HG03521 (cell line): Measurements from ENCODE around the gene SHPK.

ENCODE experiments used
- ATAC-seq: cut with Tn5 transposase; IDR thresholded peaks from one replicate; pipeline ENCODE4 v1.9.1; 2021; ENCODE audit warnings: mild to moderate bottlenecking, moderate library complexity; ENCODE audit not compliant: unreplicated experiment

The SHPK gene, protein sequence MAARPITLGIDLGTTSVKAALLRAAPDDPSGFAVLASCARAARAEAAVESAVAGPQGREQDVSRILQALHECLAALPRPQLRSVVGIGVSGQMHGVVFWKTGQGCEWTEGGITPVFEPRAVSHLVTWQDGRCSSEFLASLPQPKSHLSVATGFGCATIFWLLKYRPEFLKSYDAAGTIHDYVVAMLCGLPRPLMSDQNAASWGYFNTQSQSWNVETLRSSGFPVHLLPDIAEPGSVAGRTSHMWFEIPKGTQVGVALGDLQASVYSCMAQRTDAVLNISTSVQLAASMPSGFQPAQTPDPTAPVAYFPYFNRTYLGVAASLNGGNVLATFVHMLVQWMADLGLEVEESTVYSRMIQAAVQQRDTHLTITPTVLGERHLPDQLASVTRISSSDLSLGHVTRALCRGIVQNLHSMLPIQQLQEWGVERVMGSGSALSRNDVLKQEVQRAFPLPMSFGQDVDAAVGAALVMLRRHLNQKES

DNA sequence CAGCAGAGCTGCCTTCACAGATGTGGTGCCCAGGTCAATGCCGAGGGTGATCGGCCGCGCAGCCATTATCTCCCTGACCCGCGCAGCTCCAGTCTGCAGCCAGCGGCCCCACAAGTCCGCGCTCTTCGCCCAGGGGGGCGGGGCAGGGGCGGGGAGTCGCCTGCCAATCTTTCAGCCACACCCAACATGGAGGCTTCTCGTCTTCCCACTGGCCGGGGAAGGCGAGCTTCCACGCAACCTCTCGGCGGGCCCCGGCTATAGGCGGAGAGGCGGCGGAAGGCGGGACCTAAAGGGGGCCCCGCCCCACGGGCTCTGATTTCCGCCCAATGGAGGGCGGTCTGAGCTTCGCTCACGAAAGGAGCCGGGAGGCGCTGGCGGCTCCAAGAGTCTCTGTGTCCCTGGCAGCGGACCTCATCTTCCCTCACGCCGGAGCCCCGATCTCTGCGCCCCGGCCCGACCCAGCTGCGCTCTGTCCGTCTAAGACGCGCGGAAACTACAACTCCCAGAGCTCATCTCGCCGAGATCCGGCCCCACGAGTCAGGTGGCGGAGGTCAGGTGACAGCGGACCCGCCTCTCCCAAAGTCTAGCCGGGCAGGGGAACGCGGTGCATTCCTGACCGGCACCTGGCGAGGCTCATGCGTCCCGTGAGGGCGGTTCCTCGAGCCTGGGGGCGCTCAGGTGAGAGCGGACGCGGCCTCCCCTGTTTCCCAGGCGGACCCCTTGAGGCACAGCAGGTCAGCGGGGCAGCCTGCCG, at the start of gene SHPK, which contains the start of gene CTNS:
TSS of gene SHPK (minus strand) at position 97 of the 754 bp plus-strand sequence. CDS start at position 66, 31 bp downstream.
TSS of gene CTNS (plus strand) at position 607 of the 754 bp plus-strand sequence. CDS start 3,447 bp downstream, outside the sequence.
- peak; percentile 95 for ATAC-seq

DNA sequence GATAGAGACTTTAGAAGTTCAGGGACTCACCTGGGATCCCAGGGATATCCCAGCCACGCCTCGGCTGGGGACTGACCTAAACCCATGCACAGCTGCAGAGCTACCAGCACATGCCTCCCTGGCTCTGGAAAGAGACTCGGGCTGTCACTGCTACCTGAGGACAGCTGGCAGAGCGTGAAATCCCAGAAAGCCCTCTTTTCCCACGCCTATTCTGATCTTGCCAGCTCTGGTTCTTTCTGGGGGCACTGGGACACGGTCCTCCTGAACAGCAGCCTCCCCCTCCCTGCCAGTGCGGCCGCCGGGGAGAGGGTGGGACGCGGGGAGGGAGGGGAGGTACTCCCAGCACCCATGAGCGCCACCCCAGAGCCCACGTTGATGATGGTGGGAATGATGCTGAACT, 49.1 kb upstream of the SHPK start:
- no peak for ATAC-seq

DNA sequence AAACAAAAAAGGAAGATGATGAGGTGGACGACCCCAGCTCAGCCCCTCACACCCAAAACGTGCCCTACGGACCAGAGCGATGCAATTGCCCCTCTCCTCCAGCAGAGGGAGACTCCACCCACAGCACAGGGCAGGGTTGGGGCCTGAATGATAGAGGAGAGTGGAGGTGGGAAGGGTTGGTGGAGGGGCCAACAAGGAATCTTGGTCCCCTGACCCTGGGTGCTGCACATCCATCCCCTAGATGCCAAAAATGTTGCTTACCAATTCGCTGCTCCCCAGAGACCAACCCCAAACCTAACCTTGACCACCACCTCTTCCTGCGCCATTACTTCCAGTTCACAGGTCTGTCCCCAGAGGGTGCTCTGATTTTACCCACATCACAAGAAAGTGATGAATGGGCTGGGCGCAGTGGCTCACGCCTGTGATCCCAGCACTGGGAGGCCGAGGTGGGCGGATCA, 47.0 kb upstream of the SHPK start:
- ATAC-seq, result peak; percentile 50

DNA sequence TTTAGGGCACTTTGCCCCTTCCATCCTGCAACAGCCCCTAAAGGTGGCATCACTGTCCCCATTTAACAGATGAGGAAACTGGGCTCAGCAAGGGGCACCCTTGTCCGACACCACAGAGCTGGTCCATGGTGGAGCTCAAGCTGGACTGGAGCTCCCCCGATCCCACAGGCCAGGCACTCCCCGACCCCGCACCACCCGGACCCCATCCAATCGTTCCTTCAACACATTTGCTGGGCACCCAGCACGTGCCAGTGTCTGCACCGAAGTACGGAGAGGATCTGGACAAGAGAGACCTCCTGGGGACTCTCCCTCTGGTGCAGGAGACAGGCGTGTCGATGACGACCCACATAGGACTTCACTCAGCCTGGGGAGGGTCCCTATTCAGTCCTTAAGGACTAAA, 46.0 kb upstream of the SHPK start:
- ATAC-seq, result no peak

DNA sequence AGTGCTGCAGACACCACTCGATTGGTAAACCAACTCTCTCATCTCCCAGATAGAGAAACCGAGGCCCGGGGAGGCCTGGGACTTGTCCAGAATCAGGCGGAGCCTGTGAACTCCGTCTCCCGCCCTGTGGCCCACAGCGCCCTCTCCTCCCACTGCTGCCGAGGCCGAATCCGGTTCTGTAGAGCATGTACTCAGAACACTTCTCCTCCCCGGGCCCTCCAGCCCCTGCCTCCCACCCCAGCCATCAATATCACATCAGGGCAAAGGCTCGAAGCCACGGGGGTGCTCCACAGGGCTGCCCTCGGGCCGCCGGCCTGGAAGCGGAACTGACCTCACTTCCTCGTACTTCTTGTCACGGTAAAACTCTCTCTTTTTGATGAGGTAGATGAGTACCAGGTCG, 45.5 kb upstream of the SHPK start:
- ATAC-seq, result no peak

DNA sequence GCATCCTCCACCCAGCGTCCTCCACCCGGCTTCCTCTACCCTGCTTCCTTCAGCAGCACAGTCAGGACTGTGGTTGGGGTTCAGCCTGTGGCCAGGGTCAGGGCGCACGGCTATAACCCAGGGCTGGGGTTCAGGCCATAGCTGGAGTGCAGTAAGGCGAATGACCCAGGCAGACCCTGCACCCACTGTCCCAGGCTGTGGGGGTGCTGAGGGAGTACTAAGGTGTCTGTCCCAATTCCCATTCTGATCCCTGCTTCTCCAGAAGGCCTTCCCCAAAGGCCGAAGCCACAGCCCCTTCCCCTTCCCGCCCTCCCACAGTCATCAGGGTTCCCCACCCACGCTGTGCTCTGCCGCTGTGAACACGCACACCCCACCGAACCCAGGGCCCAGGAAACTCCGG, 45.0 kb upstream of the SHPK start:
- ATAC-seq, result no peak

DNA sequence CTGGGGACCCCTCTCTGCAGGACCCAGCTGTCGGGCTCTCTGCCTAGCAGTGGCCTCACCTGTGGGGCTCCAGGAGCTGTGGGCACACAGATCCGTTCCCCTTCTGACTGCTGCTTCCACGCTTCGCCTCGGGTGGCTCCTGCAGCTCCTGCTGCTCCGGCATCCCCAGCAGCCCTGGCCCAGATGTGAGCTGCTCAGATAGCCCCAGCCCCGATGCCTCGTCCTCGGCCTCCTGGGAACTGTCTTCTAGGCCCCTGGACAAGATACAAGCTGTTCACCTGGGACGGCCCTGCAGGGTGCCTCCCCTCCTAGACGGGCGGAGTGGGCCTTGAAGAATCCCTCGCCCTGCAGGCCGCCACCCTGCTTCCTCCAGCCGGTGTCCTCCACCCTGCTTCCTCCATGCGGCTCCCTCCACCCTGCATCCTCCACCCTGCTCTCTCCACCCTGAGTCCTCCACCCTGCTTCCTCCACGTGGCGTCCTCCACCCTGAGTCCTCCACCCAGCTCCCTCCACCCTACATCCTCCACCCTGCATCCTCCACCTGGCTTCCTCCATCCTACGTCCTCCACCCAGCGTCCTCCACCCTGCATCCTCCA, 43.6 kb upstream of the SHPK start:
- no peak for ATAC-seq

DNA sequence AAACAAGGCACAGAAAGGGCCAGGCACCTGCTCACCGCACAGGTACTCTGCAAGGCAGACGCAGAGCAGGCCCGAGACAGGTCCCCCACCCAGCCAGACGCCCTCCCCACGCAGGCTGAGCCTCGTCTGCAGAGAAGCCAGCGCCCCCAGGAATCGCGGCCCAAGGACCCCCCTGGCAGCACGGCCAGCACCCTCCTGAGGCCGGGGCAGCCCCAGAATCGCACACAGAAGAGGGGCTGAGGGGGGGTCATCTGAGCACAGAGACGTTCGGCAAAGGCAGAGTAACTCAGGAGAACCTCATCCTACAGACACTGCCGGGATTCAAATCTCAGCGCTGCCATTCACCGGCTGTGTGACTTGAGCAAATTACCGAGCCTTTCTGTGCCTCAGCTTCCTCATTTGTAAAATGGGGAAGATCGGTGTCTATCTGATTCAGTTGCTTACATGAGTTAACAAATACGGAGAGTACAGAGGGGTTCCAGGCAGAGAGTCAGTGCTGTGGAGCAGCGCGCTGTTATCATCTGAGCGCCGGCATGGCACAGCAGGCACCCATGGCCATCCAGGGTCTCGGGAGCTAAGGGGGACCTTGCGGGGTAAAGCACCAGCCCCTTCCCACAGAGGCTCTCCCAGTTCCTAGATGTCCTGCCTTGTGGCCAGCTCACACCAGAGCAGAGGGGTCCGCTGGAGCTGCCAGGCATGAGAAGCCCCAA, 42.9 kb upstream of the SHPK start:
- no peak for ATAC-seq

DNA sequence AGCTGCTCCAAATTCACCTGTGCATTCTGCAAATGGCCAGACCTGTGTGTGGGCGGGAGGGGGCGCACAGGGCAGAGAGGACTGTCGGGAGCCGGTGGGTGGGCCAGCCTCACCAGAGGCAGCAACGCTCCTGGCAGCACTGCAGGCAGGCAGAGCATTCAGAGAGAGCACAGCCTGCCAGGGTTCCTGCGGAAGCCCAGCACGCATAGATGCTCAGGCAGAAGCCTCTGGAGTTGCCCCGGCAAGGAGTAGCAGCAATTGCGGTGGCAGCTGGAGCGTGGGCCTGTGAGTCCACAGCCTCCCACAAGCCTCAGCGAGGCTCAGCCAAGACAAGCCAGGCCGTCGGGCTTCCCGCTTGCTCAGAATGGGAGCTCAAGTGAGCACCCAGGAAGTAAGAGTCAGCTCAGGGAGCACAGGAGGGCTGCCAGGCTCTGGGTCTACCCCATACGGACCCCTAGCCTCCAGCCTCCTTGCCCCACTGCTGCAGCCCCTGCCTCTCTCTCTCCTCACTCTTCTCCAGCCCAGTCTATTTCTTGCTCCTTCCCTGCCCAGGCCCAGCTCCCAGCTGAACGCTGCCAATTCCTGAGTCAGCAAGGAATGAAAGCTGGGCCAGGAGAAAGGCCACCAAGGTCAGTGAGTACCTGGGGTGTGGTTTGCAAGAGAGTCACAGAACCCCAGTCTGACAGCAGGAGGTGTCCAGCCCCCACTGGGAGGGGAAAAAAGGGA, 42.2 kb upstream of the SHPK start:
- no peak for ATAC-seq

DNA sequence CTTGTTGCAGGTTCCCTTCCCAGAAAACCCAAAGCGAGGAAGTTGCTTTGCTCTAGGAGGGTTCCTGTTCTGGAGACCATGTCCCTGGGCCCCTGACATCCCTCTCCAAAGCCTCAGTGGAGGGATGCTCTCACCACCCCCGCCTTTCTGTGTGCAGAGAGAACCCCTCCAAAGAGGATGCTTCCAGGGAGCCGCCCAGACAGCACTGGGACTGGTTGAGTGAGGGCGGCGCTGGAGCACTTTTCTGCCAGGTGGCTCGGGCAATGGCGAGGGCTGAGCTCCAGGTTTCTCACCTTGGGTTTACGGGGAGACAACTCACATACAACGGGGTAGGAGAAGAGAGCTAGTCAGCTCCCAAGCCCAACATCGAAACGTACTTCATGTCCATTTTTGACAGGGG, 39.8 kb upstream of the SHPK start:
- ATAC-seq, result no peak

DNA sequence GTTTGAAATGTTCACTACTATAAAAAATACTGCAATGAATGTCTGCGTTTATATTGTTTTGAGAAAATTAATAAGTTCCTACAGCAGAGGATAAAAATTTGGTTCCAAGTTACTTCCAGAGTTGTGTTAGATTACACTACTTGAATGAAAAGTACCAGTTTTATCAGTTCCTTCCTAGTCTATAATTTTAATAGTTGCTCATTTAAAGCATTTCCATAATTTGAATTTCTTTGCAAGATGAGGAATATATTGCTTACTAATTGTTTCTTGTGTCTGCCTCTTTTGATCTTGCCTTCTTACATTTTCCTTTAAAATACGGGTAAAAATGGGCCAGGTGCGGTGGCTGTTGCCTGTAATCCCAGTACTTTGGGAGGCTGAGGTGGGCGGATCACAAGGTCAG, 36.5 kb upstream of the SHPK start:
- ATAC-seq, result no peak

DNA sequence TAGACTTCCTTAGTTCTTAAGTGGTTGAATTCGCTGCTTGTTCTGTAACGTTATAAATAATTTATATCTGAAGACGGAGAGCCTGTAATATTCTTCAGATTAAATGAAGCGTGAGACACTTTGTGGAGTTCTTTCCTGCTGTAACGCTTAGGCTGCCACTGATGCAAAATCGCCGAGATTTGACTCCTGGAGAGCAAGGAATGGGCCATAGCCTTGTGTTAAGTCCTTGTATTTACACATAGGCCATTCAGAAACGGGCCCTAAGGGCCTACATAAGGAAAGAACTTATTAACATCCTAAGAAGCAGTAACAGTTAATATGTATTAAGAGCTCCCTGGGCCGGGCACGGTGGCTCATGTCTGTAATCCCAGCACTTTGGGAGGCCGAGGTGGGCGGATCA, 33.5 kb upstream of the SHPK start:
- no peak for ATAC-seq

DNA sequence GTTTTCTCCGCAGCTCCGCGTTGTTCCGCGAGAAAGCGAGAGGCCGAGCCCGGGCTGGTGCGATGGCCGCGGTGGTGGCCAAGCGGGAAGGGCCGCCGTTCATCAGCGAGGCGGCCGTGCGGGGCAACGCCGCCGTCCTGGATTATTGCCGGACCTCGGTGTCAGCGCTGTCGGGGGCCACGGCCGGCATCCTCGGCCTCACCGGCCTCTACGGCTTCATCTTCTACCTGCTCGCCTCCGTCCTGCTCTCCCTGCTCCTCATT, 33.0 kb upstream of the SHPK start:
- no peak for ATAC-seq

DNA sequence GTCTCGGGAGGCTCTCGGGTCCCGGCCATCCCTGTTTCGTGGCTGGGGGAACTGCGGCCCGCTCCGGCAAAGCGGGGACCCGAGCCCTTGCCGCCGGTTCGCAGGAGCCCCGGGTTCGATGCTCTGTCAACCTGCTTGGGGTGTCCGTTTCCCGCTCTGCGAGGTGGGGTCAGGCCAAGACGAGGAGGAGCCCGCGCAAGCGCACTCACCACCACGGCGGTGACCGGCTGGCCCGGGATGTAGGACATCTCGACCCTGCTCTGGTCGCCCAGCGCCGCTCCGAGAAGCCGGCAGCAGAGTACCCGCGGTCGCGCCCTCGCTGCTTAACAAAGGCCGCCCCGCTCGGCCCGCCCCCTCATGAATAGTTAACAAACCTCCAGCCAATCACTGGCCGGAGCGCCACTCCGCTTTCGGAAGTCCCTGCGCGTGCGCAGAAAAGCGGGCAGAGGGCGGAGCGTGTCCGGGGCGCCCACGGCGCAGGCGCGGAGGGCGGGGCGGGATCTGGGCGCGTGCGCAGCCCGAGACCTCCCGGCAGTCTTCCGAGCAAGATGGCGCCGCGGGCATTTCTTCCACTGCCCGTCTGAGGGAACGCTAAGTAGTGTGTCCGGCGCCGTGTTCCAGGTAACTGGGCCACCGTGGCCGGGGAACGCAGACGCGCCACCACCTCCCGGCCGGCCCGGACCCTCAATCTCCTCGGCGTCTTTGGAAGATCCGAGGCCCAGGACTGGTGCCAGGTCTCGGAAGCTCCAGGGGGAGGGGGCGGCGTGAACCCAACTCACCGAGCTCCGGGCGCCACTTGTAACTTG, 32.4 kb upstream of the SHPK start, which contains the start of the genes EMC6 and TAX1BP3:
TSS of gene EMC6 (plus strand) at position 534 of the 806 bp plus-strand sequence. CDS start 335 bp downstream, outside the sequence.
TSS of gene TAX1BP3 (minus strand) at position 300 of the 806 bp plus-strand sequence. CDS start at position 248, 52 bp downstream.
- ATAC-seq, result peak; percentile 83

DNA sequence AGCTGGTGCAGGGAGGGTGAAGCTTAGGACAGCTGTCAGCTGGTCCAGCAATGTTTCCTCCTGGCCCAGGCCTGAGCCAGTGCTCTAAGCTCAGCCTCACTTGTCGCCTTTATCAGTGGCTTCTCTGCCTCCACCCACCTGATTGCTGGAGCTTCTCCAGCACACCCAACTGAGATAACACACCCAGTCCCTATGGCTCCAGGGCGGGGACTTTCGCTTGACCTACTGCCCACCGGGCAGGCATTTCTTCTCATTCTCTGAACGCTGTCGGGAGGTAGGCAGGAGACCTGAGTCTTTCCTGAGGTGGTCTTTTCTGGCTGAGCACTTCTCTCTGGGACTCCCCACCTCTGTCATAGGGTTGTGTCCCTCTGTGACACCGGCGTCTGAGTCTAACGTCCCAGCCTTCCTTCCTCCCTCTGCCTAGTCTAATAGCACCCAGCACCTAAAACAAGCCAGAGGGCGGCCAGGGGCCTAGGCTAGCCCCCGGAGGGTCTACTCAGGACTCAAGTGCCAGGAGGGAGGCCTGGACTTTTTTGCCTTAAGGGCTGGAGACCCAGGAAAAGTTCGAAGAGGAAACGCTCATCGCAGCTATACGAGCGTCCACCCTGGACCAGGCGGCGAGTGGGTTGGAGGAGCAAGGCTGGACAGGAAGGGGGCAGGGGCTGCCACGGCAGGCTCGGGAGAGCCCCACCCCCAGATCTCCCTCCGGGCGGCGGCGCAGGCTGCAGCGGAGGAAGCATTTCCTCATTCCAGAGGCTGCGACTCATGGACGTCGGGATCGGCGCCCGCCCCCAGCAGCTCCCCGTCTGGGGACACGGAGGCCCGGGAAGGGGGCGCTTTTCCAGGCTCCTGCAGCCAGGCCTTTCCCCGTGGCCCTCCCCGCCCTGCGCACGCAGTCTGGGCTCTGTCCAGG, 31.6 kb upstream of the SHPK start:
- ATAC-seq, result peak; percentile 10

DNA sequence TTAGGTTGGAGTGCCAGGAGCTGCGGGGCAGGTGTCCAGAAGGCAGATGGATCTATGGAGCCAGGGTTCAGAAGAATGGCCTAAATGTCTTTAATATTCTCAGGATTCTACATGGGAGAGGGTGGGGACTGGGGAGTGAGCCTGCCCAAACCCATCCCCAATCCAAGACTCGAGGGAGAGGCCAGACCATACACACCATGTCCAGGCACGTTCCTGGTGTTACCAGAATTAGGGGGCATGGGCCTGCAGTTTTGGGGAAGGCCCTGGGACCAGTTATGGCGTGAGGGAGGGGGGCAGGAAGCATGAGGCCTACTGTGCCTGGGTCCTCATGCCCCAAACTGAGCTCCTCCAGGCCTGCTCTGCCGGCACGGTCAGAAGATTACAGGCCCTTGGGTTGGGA, 30.5 kb upstream of the SHPK start:
- no peak for ATAC-seq

DNA sequence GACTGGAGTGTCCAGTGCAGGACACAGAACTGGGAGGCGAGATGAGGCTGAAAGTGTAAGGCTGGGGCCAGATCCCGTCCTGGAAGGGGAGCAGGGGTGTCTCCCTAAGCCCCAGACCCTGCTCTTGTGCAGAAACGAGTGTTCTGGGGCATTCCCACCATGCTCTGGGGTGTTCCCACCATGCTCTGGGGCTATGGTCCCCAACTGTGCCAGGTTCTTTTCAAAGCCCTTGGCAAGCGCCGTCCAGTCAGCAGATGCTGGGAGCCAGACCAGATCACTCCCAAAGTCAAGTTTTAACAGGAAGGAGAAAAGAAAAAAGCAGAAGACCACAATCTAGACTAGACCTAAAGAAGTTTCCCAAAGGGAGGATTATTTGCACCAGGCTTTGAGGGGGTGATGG, 29.8 kb upstream of the SHPK start:
- no peak for ATAC-seq
